ENCODE data around the gene HPCAL4. TPM values are rescaled to one million over a fixed set of nuclear protein-coding genes. Genes with fewer than 3 reads are reported as not detected.

Gene HPCAL4
- total and polyA plus RNA-seq, 10 of the 15 experiments (the other 5 are each of a cell fraction or from before 2014, with no cell fraction given), result 0.05 to 0.18 (median 0.06) TPM; not detected in 5

GRCh38 chr1:39639305-39640130 is 51.7 kb downstream of the HPCAL4 start, which contains the start of gene HEYL (continued):
- TF ChIP-seq, protein P1, sequence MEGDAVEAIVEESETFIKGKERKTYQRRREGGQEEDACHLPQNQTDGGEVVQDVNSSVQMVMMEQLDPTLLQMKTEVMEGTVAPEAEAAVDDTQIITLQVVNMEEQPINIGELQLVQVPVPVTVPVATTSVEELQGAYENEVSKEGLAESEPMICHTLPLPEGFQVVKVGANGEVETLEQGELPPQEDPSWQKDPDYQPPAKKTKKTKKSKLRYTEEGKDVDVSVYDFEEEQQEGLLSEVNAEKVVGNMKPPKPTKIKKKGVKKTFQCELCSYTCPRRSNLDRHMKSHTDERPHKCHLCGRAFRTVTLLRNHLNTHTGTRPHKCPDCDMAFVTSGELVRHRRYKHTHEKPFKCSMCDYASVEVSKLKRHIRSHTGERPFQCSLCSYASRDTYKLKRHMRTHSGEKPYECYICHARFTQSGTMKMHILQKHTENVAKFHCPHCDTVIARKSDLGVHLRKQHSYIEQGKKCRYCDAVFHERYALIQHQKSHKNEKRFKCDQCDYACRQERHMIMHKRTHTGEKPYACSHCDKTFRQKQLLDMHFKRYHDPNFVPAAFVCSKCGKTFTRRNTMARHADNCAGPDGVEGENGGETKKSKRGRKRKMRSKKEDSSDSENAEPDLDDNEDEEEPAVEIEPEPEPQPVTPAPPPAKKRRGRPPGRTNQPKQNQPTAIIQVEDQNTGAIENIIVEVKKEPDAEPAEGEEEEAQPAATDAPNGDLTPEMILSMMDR (IDR thresholded peaks at IDR 0.05 in 2 of 3, conservative IDR thresholded peaks at IDR 0.05 in 1 of 3; ENCODE audit: control insufficient read depth in 2 of 3, extremely low read depth in 1 of 3, insufficient read depth in 1 of 3, low read depth in 3 of 3, low read length in 3 of 3), result peak; percentile 9 to 28 (median 12); a peak in 1 of 6 replicates
- no peak for TF ChIP-seq MEF2A (IDR thresholded peaks at IDR 0.05; ENCODE audit: insufficient read depth, low read depth, low read length)
- no peak for TF ChIP-seq BRCA1 (IDR thresholded peaks at IDR 0.05; ENCODE audit: low read depth, low read length)
- no peak for TF ChIP-seq CHD1 (IDR thresholded peaks at IDR 0.05; ENCODE audit: low read depth, low read length)
- no peak for TF ChIP-seq NBN (IDR thresholded peaks at IDR 0.05)
- peak; percentile 20 for TF ChIP-seq SUZ12 (IDR thresholded peaks at IDR 0.05; ENCODE audit: unreplicated experiment)
- no peak for TF ChIP-seq FOXM1 (IDR thresholded peaks at IDR 0.05; ENCODE audit: low read depth, low read length)
- no peak for TF ChIP-seq YBX1 (IDR thresholded peaks at IDR 0.05)
- no peak for TF ChIP-seq KDM1A (IDR thresholded peaks at IDR 0.05; ENCODE audit: borderline replicate concordance)
- TF ChIP-seq SKIL (IDR thresholded peaks at IDR 0.05; ENCODE audit: low read depth, poor library complexity, severe bottlenecking), result no peak
- no peak for TF ChIP-seq USF2 (IDR thresholded peaks at IDR 0.05; ENCODE audit: borderline replicate concordance, low read depth, low read length)
- no peak for TF ChIP-seq SP1 (IDR thresholded peaks at IDR 0.05; ENCODE audit: low read depth, low read length)
- TF ChIP-seq CEBPB (IDR thresholded peaks at IDR 0.05; ENCODE audit: borderline replicate concordance in 1 of 2, low read depth in 2 of 2, low read length in 2 of 2), result no peak
- TF ChIP-seq SREBF2 (IDR thresholded peaks at IDR 0.05; ENCODE audit: low read length), result no peak
- TF ChIP-seq, protein P2, sequence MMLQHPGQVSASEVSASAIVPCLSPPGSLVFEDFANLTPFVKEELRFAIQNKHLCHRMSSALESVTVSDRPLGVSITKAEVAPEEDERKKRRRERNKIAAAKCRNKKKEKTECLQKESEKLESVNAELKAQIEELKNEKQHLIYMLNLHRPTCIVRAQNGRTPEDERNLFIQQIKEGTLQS (IDR thresholded peaks at IDR 0.05; ENCODE audit: borderline replicate concordance, extremely low read depth, low read depth, low read length), result no peak
- TF ChIP-seq HDAC6 (IDR thresholded peaks at IDR 0.05; ENCODE audit: unreplicated experiment), result no peak
- no peak for TF ChIP-seq RELB (IDR thresholded peaks at IDR 0.05; ENCODE audit: low read depth)
- TF ChIP-seq IKZF1 (conservative IDR thresholded peaks at IDR 0.05), result peak; percentile 48; the same call in 1 of the 2 replicates
- 0 out of 2 replicates have a peak, but pooled peaks have one; percentile 20 for TF ChIP-seq NR2F1 (conservative IDR thresholded peaks at IDR 0.05)

Measured in GM12878 (cell line).